ENCODE measurements around the gene UACA. TPM values are rescaled to one million over a fixed set of nuclear protein-coding genes. Genes with fewer than 3 reads are reported as not detected.
"Not testable (repeated sequence)": the region's sequence is repeated elsewhere in the genome, so short reads cannot be mapped to it uniquely, and the experiment has no call there.

UACA gene, protein sequence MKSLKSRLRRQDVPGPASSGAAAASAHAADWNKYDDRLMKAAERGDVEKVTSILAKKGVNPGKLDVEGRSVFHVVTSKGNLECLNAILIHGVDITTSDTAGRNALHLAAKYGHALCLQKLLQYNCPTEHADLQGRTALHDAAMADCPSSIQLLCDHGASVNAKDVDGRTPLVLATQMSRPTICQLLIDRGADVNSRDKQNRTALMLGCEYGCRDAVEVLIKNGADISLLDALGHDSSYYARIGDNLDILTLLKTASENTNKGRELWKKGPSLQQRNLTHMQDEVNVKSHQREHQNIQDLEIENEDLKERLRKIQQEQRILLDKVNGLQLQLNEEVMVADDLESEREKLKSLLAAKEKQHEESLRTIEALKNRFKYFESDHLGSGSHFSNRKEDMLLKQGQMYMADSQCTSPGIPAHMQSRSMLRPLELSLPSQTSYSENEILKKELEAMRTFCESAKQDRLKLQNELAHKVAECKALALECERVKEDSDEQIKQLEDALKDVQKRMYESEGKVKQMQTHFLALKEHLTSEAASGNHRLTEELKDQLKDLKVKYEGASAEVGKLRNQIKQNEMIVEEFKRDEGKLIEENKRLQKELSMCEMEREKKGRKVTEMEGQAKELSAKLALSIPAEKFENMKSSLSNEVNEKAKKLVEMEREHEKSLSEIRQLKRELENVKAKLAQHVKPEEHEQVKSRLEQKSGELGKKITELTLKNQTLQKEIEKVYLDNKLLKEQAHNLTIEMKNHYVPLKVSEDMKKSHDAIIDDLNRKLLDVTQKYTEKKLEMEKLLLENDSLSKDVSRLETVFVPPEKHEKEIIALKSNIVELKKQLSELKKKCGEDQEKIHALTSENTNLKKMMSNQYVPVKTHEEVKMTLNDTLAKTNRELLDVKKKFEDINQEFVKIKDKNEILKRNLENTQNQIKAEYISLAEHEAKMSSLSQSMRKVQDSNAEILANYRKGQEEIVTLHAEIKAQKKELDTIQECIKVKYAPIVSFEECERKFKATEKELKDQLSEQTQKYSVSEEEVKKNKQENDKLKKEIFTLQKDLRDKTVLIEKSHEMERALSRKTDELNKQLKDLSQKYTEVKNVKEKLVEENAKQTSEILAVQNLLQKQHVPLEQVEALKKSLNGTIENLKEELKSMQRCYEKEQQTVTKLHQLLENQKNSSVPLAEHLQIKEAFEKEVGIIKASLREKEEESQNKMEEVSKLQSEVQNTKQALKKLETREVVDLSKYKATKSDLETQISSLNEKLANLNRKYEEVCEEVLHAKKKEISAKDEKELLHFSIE (N-terminal part only)
- 1 to 10 TPM; 2.5 to 3.6 TPM for total RNA-seq

DNA sequence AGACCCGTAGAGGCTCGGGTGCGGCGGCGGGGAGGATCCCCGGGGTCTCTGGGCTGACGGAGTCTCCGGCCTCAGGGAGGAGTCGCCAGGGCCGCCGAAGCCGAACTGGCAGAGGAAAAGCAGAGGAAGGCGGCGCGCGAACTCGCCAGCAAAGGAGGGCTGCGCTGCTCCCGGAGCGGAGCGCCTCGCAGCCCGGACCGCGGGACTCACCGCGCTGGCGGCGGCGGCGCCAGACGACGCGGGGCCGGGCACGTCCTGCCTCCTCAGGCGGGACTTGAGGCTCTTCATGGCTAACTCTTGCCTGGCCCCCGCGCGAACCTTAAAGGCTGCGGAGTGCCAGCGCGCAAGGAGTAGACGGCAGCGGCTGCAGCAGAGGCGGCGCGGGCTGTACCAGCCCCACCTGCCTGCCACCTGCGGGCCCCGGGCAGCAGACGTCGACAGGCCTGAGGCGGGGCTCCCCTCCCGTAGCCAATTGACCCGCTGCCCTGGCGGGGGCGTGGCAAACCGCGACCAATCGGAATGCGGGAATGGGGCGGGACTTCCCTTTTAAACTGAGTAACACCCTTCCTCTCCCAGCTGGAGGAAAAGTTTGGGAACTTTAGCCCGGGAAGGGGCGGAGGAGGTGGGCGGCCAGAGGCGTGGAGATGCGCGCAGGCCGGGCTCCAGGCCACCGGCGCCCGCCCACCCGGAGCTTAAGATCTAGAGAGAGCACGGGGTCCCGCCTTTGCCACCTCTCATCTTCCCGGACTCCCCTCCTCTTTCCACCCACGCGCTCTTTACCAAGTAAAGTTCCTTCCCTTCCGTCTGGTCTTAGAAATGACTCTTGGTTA, at the start of gene UACA:
UACA (minus strand) TSS at position 439 of the 830 bp plus-strand sequence; CDS start at position 288, 151 bp downstream.
- Mint-ChIP-seq H3K9me3 (no peaks in the 10 kb centered on the region), H3K4me1 (ENCODE audit: low read depth in 2 of 2) (peaks cover 18 to 20% of the 10 kb centered on the region in 2 donors), H3K27ac (peak within 1 kb of the TSS in 1 of 2 donors; percentile 81), H3K36me3 (no peaks in the 10 kb centered on the region), H3K27me3 (peaks cover 23 to 31% of the 10 kb centered on the region in 2 donors), H3K4me3 (peak within 1 kb of the TSS; percentile 94)
- DNase-seq (ENCODE audit: low spot score) (peak; percentile 86), ATAC-seq (peak; percentile 98)

DNA sequence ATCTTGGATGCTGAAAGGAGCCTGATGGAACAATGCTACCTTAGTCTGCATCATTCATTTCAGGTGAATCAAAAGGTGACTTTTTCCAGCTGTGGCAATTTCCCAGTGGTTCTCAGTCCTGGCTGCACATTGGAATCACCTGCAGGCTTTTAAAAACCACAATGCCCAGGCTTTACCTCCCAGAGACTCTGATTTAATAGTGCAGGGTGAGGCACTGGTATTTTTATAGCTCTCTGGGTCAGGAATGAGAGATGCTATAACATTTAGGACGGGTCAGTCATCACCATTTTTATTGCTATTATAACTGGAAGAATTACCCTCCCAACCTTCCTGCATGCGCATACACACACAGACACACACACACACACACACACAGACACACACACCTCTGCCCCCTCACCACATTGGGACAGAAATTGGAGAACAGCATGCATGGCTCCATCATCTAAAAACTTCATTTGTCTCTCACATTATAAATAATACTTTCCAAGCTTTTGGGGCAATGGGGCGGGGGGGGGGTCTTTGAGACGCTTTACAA, 49.5 kb upstream of the UACA start:
- ATAC-seq (no peak), DNase-seq (ENCODE audit: low spot score) (no peak)
- Mint-ChIP-seq H3K27me3 (peaks cover 0 to 6% of the 10 kb centered on the region in 2 donors), H3K4me3 (no peak overlapping the region), H3K4me1 (ENCODE audit: low read depth in 2 of 2) (peaks cover 0 to 4% of the 10 kb centered on the region in 2 donors), H3K9me3 (no peaks in the 10 kb centered on the region), H3K36me3 (no peaks in the 10 kb centered on the region), H3K27ac (no peak overlapping the region)

DNA sequence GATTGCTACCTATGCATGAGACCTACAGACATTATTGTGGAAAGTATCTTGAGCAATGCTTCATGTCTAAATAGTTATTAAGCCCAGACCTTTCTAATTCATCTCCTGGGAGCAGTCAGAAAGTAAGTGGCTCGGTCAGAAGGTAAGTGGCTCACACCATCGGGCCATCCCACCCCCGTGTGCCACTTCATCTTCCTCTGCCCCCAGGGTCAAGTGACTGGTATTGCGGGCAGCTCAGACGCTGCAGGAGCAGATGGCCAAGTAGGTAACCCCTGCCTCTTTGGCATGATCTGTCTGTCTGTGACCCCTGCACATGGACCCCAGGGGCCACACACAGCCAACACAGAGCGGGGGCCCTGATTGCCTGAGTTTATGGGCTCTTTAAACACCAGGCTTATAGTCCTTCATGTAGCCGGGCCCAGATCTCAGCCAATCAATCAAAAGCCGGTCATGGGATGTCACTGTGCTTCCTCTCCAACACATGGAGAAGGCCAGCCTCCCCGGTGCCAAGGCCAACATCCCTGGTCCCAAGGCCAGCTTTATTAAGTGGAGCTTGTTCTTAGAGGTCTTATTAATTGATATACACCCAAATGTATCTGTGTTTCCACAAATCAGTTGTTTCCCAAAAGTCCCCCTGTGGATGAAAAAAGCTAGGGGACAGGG, 47.7 kb upstream of the UACA start:
- ATAC-seq: no peak

DNA sequence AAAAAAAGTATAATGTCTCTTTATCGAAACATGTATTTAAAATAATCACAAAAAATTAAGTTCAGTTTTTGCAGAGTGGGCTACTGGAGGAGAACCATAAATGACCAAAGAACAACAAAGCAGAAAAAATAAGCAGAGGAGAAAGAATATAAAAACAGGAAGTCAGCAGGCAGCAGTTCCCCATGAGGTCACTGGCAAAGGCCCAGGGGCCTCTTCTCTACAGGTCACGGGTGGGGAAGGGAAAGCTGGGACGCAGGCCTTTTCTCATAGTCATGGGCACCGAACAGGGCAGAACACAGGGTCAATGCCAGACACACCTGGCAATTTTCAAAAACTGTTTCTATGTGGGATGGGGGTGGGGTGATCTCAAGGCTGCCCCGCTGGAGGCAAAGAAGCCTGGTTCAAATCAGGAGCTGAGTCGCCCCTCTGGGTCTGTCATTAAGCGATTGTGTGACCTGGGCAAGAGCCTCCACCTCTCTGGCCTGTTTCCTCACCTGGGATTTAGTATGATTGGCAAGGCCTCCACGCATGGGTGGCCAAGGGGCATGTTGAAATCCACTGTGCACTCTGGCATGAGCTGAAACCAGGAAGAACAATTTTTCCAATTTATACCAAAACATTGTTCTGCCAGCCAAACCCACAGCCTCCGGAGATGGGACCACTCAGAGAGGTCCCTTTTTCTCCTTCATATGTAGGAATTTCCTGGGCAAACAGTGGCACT, 43.8 kb upstream of the UACA start:
- H3K9me3 Mint-ChIP-seq: no peaks in the 10 kb centered on the region
- DNase-seq (ENCODE audit: low spot score): no peak
- H3K36me3 Mint-ChIP-seq: no peaks in the 10 kb centered on the region
- no peak for ATAC-seq
- H3K4me1 Mint-ChIP-seq (ENCODE audit: low read depth in 2 of 2): peaks cover 0 to 3% of the 10 kb centered on the region in 2 donors
- H3K4me3 Mint-ChIP-seq: no peak overlapping the region
- H3K27ac Mint-ChIP-seq: no peak overlapping the region
- H3K27me3 Mint-ChIP-seq: peaks cover 7% of the 10 kb centered on the region in 2 donors

More for the DNA sequence above, 47.7 kb upstream of the UACA start:
- Mint-ChIP-seq H3K36me3 (no peaks in the 10 kb centered on the region), H3K27me3 (peaks cover 0 to 6% of the 10 kb centered on the region in 2 donors), H3K27ac (no peak overlapping the region), H3K4me1 (ENCODE audit: low read depth in 2 of 2) (peaks cover 0 to 4% of the 10 kb centered on the region in 2 donors), H3K9me3 (no peaks in the 10 kb centered on the region), H3K4me3 (no peak overlapping the region)
- DNase-seq (ENCODE audit: low spot score): no peak

DNA sequence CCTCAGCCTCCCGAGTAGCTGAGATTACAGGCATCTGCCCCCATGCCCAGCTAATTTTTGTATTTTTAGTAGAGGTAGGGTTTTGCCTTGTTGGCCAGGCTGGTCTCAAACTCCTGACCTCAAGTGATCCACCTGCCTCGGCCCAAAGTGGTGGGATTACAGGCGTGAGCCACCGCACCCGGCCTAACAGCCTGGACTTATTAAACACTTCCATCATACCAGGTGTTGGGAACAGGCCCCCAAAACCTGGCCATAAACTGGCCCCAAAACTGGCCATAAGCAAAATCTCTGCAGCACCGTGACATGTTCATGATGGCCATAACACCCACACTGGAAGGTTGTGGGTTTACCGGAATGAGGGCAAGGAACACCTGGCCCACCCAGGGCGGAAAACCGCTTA, 41.0 kb upstream of the UACA start:
- H3K4me1 Mint-ChIP-seq (ENCODE audit: low read depth in 2 of 2); H3K4me3 Mint-ChIP-seq; DNase-seq (ENCODE audit: low spot score); H3K27me3 Mint-ChIP-seq; ATAC-seq; H3K9me3 Mint-ChIP-seq; H3K36me3 Mint-ChIP-seq; H3K27ac Mint-ChIP-seq: not testable (repeated sequence)

DNA sequence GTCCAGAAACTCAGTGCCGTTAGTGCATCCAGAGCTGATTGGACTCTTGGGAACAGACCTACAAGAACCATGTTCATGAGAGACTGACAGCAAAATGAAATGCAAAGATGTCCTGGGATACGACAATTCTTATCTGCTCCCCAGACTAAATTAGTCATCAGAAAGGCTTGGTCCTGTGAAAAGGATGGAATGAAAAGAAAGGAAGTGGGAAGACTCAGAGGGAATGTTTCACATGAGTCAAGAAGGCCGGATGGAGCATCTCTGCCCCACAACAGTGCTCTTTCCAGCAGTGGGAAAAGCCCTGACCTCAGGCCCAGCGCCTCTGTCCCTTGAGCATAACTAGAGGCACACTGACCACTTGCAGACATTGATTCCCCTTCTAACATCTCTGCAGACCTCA, 39.3 kb upstream of the UACA start:
- Mint-ChIP-seq H3K27me3 (peaks cover 2 to 7% of the 10 kb centered on the region in 2 donors), H3K4me3 (no peak overlapping the region), H3K9me3 (no peaks in the 10 kb centered on the region), H3K36me3 (no peaks in the 10 kb centered on the region), H3K27ac (no peak overlapping the region), H3K4me1 (ENCODE audit: low read depth in 2 of 2) (no peaks in the 10 kb centered on the region)
- ATAC-seq (no peak), DNase-seq (ENCODE audit: low spot score) (no peak)

DNA sequence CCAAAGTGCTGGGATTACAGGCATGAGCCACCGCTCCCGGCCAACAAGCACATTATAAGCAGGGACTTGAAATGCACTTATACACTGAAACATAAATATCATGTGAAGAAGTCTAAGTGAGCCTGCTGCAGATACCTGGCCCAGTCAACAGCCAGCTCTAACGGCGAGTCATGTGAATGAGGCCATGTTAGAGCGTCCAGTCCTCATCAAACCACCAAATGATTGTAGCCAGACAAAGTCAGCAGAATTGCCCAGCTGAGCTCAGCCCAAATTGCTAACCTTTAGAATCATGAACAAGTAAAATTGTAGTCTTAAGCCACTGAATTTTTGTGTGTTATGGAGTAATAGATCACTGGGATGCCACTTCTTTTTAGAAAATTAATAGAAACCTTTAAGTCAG, 37.8 kb upstream of the UACA start:
- DNase-seq (ENCODE audit: low spot score) (no peak), ATAC-seq (no peak)
- H3K4me1 Mint-ChIP-seq (ENCODE audit: low read depth in 2 of 2): no peaks in the 10 kb centered on the region
- H3K27ac Mint-ChIP-seq: no peak overlapping the region
- no peaks in the 10 kb centered on the region for H3K9me3 Mint-ChIP-seq
- peaks cover 2 to 7% of the 10 kb centered on the region in 2 donors for H3K27me3 Mint-ChIP-seq
- H3K4me3 Mint-ChIP-seq: no peak overlapping the region
- H3K36me3 Mint-ChIP-seq: no peaks in the 10 kb centered on the region

DNA sequence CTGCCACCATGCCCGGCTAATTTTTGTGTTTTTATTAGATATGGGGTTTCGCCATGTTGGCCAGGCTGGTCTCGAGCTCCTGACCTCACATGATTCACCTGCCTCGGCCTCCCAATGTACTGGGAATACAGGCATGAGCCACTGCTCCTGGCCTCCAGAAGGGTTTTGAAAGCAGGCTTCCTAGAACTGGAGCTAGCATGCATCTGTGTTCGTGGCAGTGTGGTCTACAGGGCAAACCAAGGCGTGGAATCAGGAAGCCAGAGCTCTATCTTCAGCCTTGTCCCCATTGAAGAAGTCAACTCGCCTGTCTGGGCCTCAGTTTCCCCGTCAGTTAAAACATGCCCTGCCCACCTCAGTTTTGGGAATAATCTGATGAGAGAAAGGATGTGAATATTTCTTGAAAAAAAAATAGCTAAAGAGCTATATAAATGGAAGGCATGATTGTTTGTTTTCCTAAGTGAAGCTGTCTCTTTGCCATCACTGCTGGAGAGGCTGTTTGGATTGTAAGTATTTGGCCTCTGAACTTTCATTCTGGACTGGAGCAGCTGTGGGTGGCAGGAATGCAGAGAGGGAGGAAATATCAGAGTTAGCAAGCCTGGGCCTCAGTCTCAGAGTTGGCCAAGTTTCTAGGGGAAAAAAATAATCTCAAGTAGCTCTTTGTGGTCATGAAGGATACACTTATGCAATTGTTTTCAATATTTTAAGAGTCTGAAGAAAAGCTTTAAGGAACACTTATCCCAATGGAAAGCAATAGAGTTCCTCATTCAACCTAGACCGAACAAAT, 36.5 kb upstream of the UACA start:
- H3K27ac Mint-ChIP-seq: no peak overlapping the region
- ATAC-seq (no peak), DNase-seq (ENCODE audit: low spot score) (no peak)
- peaks cover 0 to 2% of the 10 kb centered on the region in 2 donors for H3K27me3 Mint-ChIP-seq
- H3K4me3 Mint-ChIP-seq: no peak overlapping the region
- H3K36me3 Mint-ChIP-seq: no peaks in the 10 kb centered on the region
- H3K9me3 Mint-ChIP-seq: no peaks in the 10 kb centered on the region
- H3K4me1 Mint-ChIP-seq (ENCODE audit: low read depth in 2 of 2): no peaks in the 10 kb centered on the region

DNA sequence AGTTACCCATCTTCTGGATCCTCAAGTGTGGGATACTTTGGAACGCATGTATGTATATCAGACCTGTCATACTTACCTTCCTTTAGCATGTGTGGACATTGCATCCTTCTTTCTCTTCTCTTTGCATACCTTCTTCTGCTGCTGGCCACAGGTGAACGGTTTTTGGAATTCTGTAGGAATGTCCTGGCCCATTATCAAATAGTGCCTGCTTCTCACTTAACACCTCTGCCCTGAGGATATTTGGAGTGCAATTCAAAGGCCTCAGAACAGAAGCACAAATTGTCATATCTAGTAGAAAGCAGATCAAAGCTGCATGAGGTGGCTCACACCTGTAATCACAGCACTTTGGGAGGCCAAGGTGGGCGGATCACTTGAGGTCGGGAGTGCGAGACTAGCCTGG, 34.1 kb upstream of the UACA start:
- DNase-seq (ENCODE audit: low spot score) (no peak), ATAC-seq (no peak)
- peaks cover 2 to 6% of the 10 kb centered on the region in 2 donors for H3K27me3 Mint-ChIP-seq
- H3K27ac Mint-ChIP-seq: no peak overlapping the region
- H3K36me3 Mint-ChIP-seq: no peaks in the 10 kb centered on the region
- H3K9me3 Mint-ChIP-seq: no peaks in the 10 kb centered on the region
- no peaks in the 10 kb centered on the region for H3K4me1 Mint-ChIP-seq (ENCODE audit: low read depth in 2 of 2)
- no peak overlapping the region for H3K4me3 Mint-ChIP-seq

DNA sequence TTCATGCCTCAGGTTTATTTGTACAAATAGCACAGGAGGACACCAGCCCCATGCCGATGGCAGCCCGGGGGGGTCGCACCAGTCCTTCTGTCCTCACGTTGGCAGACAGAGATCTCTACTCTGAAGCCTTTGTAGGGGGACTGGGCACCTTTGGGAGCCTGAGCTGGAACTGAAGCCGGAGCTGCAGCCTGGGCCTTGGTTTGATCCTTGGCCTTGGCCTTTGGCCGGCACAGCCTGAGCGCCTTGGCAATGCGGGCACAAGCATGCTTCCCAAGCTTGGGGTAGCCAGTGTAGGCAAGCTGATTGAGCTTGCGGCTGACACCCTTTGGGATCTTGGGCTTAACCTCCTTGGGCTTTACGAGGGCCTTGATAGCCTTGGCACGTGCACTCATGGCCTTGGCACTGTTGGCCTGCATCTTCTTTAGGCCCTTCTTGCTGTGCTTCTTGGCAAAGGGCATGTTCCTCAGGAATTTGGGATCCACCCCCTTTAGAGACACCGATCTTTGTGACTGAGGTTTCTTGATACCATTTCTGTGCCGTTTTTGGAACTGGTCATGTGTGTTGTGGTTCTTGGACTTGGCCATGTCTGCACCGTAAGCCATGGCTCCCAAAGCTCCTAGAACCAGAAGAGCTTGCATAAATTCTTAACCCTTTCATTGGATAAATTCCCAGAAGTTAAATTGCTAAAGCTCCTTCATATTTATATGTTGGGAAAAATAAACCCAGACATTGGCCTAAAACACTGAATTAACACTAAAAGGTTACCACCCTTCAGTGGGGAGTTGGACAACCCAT, 33.4 kb upstream of the UACA start:
- no peak for DNase-seq (ENCODE audit: low spot score)
- H3K27ac Mint-ChIP-seq: no peak overlapping the region
- ATAC-seq: no peak
- H3K36me3 Mint-ChIP-seq: no peaks in the 10 kb centered on the region
- H3K9me3 Mint-ChIP-seq: no peaks in the 10 kb centered on the region
- H3K4me1 Mint-ChIP-seq (ENCODE audit: low read depth in 2 of 2): no peaks in the 10 kb centered on the region
- peaks cover 2 to 8% of the 10 kb centered on the region in 2 donors for H3K27me3 Mint-ChIP-seq
- no peak overlapping the region for H3K4me3 Mint-ChIP-seq

DNA sequence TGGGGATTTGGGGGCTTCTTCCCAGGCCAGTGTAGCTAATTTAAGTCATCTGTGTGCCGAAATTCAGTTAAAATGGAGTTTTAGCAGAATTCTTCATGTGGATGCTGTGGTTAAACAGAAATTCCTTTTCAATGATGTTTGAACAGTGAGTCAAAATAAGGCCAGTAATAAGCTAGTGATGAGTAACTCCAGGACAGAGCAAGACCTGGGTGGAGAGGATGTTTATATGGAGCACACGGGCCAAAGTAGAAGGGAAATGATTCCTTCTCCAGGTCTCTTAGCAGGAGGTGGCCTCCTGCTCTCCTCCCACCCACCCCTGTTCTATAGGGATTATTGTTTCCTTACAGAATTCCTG, 31.9 kb upstream of the UACA start:
- H3K4me3 Mint-ChIP-seq: no peak overlapping the region
- ATAC-seq (no peak), DNase-seq (ENCODE audit: low spot score) (no peak)
- H3K9me3 Mint-ChIP-seq: no peaks in the 10 kb centered on the region
- H3K36me3 Mint-ChIP-seq: no peaks in the 10 kb centered on the region
- no peaks in the 10 kb centered on the region for H3K4me1 Mint-ChIP-seq (ENCODE audit: low read depth in 2 of 2)
- H3K27me3 Mint-ChIP-seq: peaks cover 2 to 8% of the 10 kb centered on the region in 2 donors
- H3K27ac Mint-ChIP-seq: no peak overlapping the region
